ENCODE data around the gene COL8A2.

Gene COL8A2

DNA sequence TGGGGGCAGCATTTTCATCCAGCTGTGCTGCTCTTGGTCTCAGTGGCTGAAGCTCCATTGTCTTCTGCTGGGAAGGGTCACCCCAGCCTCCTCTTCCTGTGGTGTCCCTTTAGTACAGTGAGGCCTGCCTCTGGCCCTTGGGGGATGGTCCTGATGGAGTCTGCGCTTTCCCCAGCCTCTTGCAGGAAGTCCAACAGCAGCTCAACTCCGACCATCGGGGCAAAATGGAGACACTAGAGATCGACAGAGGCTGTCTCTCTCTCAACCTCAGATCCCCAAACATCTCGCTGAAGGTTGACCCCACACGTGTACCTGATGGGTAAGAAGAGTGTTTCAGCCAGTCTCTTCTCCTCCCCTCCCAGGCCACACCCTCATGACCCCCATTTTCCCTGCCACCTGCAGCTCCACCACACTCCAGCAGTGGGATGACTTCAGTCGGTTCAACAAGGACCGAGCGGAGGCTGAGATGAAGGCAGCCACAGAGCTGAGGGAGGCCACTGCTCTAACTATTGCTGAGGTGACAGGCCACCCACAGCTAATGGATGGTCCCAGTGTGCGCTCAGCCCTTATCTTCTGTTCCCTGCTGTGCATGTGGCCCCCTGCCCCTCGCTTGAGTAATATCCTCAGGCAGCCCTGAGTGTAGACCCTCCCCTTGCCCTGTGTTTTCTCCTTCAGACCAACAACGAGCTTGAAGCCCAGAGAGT is 38.3 kb downstream of the COL8A2 start:
- Histone ChIP-seq H3K27me3 (ENCODE audit: insufficient read depth, poor library complexity, severe bottlenecking) (no peaks in the 10 kb centered on the region), H3K4me1 (ENCODE audit: insufficient read depth, poor library complexity, severe bottlenecking) (no peaks in the 10 kb centered on the region), H3K36me3 (ENCODE audit: low read depth) (peaks cover 8% of the 10 kb centered on the region), H3K27ac (ENCODE audit: poor library complexity, severe bottlenecking) (no peak overlapping the region), H3K9me3 (ENCODE audit: severe bottlenecking) (no peaks in the 10 kb centered on the region), H3K4me3 (ENCODE audit: severe bottlenecking) (no peak overlapping the region)
- TF ChIP-seq, protein P1, sequence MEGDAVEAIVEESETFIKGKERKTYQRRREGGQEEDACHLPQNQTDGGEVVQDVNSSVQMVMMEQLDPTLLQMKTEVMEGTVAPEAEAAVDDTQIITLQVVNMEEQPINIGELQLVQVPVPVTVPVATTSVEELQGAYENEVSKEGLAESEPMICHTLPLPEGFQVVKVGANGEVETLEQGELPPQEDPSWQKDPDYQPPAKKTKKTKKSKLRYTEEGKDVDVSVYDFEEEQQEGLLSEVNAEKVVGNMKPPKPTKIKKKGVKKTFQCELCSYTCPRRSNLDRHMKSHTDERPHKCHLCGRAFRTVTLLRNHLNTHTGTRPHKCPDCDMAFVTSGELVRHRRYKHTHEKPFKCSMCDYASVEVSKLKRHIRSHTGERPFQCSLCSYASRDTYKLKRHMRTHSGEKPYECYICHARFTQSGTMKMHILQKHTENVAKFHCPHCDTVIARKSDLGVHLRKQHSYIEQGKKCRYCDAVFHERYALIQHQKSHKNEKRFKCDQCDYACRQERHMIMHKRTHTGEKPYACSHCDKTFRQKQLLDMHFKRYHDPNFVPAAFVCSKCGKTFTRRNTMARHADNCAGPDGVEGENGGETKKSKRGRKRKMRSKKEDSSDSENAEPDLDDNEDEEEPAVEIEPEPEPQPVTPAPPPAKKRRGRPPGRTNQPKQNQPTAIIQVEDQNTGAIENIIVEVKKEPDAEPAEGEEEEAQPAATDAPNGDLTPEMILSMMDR (IDR thresholded peaks at IDR 0.05; ENCODE audit: poor library complexity, severe bottlenecking) = no peak
- DNase-seq (ENCODE audit: low spot score) (no peak), ATAC-seq (ENCODE audit: low read depth) (no peak)

DNA sequence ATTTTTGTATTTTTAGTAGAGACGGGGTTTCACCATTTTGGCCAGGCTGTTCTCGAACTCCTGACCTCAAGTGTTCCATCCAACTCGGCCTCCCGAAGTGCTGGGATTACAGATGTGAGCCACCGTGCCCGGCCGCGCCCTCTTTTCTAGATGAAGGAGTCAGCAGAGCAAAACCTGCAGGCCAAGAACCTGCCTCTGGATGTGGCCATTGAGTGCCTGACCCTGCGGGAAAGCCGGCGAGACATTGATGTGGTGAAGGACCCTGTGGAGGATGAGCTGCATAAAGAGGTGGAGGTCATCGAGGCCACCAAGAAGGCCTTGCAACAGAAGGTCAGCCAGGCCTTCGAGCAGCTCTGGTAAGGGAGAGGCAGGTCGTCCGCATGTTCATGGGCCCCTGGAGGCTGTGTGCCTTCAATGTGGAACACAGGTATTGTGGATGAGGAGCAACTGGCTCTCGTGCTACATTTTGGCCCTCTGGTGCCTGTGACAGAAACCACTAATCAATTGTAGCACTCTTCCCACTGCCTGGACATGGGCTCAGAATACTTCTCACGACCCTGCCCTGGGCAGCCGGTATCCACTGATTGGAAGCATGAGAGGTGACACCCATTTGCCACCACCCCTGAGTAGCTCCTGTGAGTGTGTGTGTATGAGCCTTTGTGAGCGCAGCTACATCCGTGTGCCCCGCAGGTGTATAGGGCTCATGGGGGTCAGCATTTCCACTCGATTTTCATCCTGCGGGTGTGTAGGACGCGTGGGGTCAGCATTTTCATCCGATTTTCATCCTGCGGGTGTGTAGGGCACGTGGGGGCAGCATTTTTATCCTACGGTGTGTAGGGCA is 39.1 kb downstream of the COL8A2 start:
- H3K9me3 ChIP-seq (ENCODE audit: severe bottlenecking) = no peaks in the 10 kb centered on the region
- TF ChIP-seq, protein P1 (IDR thresholded peaks at IDR 0.05; ENCODE audit: poor library complexity, severe bottlenecking) = no peak
- DNase-seq (ENCODE audit: low spot score) (no peak), ATAC-seq (ENCODE audit: low read depth) (no peak)
- H3K27ac ChIP-seq (ENCODE audit: poor library complexity, severe bottlenecking) = no peak overlapping the region
- H3K36me3 ChIP-seq (ENCODE audit: low read depth) = peaks cover under 1% of the 10 kb centered on the region
- no peak overlapping the region for H3K4me3 ChIP-seq (ENCODE audit: severe bottlenecking)
- no peaks in the 10 kb centered on the region for H3K4me1 ChIP-seq (ENCODE audit: insufficient read depth, poor library complexity, severe bottlenecking)
- no peaks in the 10 kb centered on the region for H3K27me3 ChIP-seq (ENCODE audit: insufficient read depth, poor library complexity, severe bottlenecking)

DNA sequence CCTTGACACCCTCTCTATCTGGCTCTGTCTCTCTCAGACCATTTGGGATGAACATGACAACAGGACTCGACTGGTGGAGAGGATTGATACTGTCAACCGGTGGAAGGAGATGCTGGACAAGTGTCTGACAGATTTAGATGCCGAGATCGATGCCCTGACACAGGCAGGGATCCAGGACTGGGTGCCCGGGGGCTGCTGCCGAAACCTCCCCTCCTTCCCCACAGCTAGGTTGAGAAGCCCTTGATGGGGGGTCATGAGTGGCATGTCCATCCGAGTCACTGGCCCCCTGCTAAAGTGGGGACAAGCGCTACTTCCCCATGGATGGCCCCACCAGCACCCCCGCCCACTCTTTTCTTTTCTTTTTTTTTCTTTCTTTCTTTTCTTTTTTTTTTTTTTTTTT is 39.9 kb downstream of the COL8A2 start:
- Histone ChIP-seq H3K27ac (ENCODE audit: poor library complexity, severe bottlenecking) (no peak overlapping the region), H3K36me3 (ENCODE audit: low read depth) (no peaks in the 10 kb centered on the region), H3K9me3 (ENCODE audit: severe bottlenecking) (no peaks in the 10 kb centered on the region), H3K4me1 (ENCODE audit: insufficient read depth, poor library complexity, severe bottlenecking) (peaks cover 3% of the 10 kb centered on the region), H3K4me3 (ENCODE audit: severe bottlenecking) (no peak overlapping the region), H3K27me3 (ENCODE audit: insufficient read depth, poor library complexity, severe bottlenecking) (no peaks in the 10 kb centered on the region)
- ATAC-seq (ENCODE audit: low read depth) (no peak), DNase-seq (ENCODE audit: low spot score) (no peak)
- TF ChIP-seq, protein P1 (IDR thresholded peaks at IDR 0.05; ENCODE audit: poor library complexity, severe bottlenecking) = no peak

DNA sequence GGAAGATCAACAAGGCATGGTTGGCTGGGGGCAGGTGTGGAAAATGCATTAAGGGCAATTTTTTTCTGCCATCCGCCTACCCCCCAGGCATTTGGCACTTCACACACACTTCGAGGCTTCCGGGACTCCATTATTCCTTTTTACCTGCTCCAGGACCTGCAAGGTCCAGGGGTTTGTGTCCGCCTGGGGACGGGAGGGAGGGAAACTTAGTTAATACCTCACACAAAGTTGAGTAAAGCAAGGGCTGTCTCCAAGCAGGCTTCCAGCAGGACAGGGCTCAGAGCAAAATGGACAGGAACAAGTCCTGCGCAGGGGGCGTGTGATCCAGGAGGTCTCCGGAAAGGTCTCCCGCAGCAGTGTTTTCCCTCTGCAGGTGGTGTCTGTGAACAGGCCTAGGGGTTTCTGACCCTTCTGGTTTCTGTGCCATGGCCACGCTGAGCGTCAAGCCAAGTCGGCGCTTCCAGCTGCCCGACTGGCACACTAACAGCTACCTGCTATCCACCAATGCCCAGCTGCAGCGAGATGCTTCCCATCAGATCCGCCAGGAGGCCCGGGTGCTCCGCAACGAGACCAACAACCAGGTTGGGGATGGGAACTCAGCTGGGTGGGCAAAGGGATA is 40.4 kb downstream of the COL8A2 start:
- Histone ChIP-seq H3K36me3 (ENCODE audit: low read depth) (no peaks in the 10 kb centered on the region), H3K9me3 (ENCODE audit: severe bottlenecking) (no peaks in the 10 kb centered on the region), H3K4me1 (ENCODE audit: insufficient read depth, poor library complexity, severe bottlenecking) (peaks cover 3% of the 10 kb centered on the region), H3K4me3 (ENCODE audit: severe bottlenecking) (no peak overlapping the region), H3K27me3 (ENCODE audit: insufficient read depth, poor library complexity, severe bottlenecking) (no peaks in the 10 kb centered on the region), H3K27ac (ENCODE audit: poor library complexity, severe bottlenecking) (no peak overlapping the region)
- ATAC-seq (ENCODE audit: low read depth) = no peak
- no peak for DNase-seq (ENCODE audit: low spot score)
- TF ChIP-seq, protein P1 (IDR thresholded peaks at IDR 0.05; ENCODE audit: poor library complexity, severe bottlenecking) = no peak

Data from RWPE2 (cell line).